DMS153 treated with DMSO at 0.1 percent for 48 hours (cell line): Measurements from ENCODE around the gene FGFR3.
"Not testable (repeated sequence)": the region's sequence is repeated elsewhere in the genome, so short reads cannot be mapped to it uniquely, and the experiment has no call there.

ENCODE experiments used
- DNase-seq: peaks from one replicate; lab custom pipeline; 2025; ENCODE audit not compliant: unreplicated experiment; lab: John Stamatoyannopoulos, UW

FGFR3 gene

GRCh38 chr4:1815096-1815996 lies 22.3 kb downstream of the FGFR3 start:
- no peak for DNase-seq

GRCh38 chr4:1815997-1816860 lies 23.1 kb downstream of the FGFR3 start:
- DNase-seq = no peak

- DNase-seq = no peak
These were observed 26.2 kb downstream of the FGFR3 start for GRCh38 chr4:1819284-1819683.

- DNase-seq = no peak
These were observed 26.7 kb downstream of the FGFR3 start for GRCh38 chr4:1819816-1820215.

DNA sequence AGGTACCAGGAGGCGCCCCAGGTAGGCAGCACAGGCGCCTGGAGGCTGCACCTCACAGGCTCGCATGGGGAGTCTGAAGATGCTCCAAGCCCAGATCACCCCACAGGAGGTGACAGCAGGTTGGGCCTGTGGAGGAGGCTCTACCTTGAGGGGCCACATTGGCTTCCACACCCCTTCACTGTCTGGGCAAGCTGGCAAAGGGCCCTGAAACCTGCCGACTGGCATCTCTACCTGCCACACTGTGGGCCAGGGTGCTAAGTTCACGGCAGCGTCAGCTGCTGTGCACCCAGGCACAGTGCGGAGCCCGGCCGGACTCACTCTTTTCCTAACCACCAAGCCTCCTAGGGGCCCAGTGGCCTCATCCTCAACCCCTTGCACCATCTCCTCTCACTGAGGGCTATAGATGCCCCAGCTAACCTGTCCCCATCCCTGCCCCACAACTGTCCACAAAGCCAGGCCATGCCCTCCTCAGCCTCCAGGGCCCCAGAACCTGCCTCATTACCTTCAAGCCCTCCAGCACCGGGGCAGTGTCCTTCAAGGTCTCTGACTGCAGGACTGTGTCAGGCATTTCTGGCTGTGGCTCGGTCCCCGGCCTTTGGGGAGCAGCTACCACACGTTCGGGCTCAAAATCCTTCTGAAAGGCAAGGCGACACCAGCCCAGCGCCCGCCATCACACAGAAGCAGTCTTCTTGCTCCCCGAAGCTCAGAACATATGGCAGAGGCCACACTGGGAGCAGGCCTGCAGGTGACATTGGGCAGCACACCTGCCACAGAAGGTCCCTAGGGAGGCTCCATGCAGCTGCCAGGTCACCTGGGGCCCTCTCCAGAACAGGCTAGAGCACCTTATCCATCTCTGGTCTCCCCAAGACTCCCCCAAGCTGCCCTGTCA lies 28.8 kb downstream of the FGFR3 start:
- DNase-seq = no peak

- no peak for DNase-seq
These were observed 29.8 kb downstream of the FGFR3 start for GRCh38 chr4:1822568-1823544.

GRCh38 chr4:1823545-1823932 lies 30.4 kb downstream of the FGFR3 start:
- no peak for DNase-seq

DNA sequence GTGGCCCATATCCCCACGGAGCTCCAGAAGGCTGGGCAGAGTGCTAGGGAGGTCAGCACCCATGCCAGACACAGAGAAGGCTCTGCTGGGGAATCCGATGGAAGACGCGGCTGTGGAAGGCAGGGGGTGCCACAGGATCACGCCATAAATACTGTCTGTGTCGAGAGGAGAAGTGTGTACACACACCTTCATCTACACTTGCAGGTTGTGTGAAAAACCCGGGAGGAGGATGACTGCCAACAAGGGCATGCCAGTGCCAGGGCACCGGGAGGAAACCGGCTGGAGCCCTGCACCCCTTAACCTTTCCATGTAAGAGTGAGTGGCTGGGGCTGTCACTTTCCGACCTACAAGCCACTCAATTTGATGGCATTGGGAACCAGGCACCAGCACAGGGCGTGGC lies 31.7 kb downstream of the FGFR3 start:
- DNase-seq = no peak

GRCh38 chr4:1825326-1825725 lies 32.2 kb downstream of the FGFR3 start:
- DNase-seq = no peak

DNA sequence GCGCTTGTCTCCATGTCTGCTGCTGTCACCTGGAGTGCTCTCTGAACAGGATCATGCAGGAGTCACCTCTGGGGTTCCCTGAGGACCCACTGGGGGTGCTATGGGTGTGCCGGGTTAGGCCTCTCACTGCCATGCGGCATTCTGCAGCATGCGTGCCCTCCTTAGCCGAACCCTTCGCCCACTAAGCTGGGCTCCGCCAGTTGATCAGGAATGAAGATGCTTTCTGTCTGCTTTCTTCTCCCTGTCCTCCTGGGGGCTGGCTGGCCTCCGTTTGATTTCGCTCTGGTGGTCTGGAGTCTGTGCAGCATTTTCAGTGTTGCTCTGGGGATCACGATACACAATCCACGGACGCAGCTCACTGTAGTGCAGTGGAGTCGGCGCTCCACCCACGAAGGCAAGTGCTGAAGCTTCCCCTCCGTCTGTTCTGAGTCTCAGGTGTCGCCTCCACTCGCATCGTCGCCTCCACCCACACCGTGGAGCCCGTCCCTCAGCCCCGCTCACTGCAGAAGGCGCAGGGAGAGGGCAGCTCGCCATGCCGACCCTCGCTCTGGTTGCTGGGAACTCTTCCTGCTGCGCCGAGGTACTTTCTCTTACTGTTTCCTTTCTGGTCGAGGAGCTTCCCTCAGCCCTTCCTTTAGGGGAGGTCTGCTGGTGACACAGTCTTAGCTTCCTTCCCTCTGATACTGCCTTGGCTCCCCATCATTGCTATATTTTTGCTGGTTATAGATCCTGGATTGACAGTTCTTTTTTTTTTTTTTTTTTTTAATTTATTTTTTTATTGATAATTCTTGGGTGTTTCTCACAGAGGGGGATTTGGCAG lies 33.6 kb downstream of the FGFR3 start:
- DNase-seq = no peak

DNA sequence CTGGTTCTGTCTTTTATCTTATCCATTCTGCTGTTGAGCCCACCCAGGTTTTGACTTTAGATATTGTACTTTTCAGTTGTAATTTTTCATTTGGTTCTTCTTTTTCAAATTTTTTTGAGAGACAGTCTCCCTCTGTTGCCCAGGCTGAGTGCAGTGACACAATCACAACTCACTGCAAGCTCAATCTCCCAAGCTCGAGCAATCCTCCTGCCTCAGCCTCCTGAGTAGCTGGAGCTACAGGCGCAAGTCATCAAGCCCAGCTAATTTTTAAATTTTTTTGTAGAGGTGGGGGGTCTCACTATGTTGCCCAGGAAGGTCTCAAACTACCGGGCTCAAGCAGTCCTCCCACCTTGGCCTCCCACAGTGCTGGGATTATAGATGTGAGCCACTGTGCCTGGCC lies 37.1 kb downstream of the FGFR3 start:
- no peak for DNase-seq

- no peak for DNase-seq
These were observed 37.6 kb downstream of the FGFR3 start for GRCh38 chr4:1830642-1831228.

DNA sequence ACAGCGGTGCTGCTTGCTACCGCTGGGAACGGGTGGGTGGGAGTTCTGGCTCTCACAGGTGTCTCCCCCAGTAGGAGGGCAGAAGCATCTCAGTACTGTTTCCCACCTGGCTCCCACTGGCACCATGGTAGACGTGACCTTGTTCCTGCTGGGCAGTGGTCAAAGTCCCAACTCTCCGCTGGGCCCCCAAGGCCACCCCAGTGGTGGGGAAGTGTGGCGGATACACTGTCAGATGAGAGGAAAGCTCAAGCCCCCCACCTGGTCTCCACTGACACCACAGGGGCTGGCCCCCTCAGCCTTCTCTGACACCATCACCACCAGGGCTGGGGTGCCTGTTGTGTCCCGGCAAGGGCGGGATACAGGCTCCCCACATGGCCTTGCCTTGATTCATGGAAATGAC lies 38.2 kb downstream of the FGFR3 start:
- DNase-seq = no peak

DNA sequence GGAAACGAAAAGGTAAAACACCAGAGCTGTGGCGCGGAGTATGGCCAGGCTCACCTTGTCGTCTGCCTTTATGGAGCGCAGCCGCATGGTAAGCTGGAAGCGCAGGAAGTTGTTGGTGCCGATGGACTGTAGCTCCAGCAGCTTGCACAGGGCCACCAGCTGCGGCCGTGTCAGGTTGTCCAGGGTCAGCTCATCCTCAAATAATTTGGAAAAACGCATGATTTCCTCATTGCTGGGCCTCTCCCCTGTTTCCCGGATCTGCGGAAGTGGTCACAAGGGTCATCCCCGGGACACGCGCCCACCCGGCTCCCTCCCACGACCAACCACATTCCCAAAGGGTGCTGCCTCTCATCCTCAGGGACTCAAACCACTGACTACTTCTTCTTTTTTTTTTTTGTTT lies 39.6 kb downstream of the FGFR3 start:
- DNase-seq = no peak

GRCh38 chr4:1833307-1834046 lies 40.4 kb downstream of the FGFR3 start:
- no peak for DNase-seq

DNA sequence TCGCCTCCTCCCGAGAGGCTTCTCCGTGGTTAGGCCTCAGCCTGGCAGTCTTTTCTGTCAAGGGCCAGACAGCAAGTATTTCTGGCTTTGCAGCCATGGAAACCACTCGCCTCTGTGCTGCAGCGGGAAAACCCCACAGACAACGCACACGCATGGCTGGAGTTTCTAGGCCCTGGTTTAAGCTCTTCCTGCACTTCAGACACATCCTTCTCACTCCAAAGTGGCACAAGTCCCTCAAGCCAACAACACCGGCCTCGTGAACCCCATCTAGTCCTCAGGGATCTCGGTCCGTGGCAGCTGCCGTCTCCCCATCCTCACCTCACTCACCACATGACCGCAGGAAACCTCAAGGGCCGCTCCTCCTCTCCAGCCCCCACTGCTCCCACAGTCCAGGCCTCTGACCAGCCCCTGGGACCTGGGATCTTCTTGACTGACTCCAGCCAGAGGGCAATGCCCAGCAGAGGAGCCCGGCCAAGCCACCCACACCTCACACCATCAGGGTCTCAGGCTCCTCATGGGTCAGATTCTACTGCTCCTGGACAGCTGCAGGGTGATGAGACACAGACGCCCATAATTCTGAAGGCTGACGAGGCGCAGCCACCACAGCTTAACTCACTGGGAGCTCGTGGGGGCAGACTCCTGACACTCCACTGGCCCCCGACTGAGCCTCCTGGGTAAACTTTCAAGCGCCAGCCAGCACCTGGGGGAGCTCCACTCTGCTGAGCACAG lies 41.1 kb downstream of the FGFR3 start:
- no peak for DNase-seq

DNA sequence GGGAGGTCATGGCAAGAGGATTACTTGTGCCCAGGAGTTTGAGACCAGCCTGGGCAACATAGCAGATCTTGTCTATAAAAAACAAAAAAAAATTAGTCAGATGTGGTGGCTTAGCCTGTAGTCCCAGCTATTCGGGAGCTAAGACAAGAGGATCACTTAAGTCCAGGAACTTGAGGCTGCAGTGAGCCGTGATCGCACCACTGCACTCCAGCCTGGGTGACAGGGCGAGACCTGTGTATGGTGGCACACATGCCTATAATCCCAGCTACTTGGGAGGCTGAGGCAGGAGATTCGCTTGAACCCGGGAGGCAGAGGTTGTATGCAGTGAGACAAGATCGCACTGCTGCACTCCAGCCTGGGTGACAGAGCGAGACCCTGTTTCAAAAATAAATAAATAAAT lies 42.7 kb downstream of the FGFR3 start:
- not testable (repeated sequence) for DNase-seq
